HG02943 (cell line): Measurements from ENCODE around the gene IL3.

Experiments
- ATAC-seq: cut with Tn5 transposase; IDR thresholded peaks from one replicate; pipeline ENCODE4 v1.9.1; 2021; ENCODE audit warnings: mild to moderate bottlenecking, low read depth, moderate library complexity; ENCODE audit not compliant: unreplicated experiment

Gene IL3, protein sequence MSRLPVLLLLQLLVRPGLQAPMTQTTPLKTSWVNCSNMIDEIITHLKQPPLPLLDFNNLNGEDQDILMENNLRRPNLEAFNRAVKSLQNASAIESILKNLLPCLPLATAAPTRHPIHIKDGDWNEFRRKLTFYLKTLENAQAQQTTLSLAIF

DNA sequence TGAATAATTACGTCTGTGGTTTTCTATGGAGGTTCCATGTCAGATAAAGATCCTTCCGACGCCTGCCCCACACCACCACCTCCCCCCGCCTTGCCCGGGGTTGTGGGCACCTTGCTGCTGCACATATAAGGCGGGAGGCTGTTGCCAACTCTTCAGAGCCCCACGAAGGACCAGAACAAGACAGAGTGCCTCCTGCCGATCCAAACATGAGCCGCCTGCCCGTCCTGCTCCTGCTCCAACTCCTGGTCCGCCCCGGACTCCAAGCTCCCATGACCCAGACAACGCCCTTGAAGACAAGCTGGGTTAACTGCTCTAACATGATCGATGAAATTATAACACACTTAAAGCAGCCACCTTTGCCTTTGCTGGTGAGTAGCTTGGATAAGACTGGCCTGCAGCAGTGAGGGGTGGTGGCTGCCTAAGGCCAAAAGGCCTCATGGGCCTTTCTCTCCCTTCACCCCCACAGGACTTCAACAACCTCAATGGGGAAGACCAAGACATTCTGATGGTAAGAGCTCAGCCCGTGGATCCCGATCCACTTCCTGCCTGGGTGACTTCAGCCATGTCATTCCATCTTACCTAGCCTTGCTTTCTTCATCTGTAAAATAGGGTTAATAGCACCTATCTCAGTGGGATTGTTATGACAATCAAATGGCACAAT is at the start of gene IL3:
Gene IL3 (plus strand): TSS at position 155 of the 661 bp plus-strand sequence. CDS start 52 bp downstream, at position 207.
- no peak for ATAC-seq

DNA sequence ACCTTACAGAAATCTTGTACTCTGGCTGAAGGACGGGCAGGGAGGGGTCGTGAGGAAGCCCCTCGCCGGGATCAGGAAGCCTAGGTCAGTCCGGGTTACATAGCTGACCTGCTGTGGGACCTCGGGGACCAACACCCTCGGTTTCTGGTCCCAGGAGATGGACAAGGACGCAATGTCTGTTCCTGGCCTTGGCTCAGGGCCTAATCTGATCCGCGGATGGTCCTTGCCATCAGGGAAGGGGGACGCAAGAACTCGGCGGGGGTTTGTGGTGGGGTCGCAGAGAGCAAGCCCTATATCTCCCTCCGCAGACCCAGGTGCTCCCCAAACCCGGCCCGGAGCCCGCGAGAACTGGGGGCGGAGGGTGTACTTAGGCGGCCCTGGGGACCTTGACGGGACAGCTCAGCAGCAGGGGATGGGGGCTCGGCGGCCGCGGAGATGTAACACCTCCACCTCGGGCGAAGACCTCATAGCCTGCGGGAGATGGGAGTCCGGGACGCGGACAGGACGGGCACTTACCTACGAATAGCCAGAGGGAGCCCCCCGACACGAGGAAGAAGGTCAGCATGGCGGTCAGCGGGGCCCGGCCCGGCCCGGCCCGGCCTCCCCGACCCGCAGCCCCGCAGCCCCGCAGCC is 49.4 kb upstream of the IL3 start:
- no peak for ATAC-seq

- no peak for ATAC-seq
Observed at GRCh38 chr5:132011622-132012343, 48.7 kb upstream of the IL3 start, which contains the start of gene ACSL6. Gene ACSL6 (minus strand): TSS chr5:132011658. CDS start chr5:132011553, 105 bp downstream.

- ATAC-seq: no peak
Observed at GRCh38 chr5:132012371-132013005, 48.0 kb upstream of the IL3 start.

DNA sequence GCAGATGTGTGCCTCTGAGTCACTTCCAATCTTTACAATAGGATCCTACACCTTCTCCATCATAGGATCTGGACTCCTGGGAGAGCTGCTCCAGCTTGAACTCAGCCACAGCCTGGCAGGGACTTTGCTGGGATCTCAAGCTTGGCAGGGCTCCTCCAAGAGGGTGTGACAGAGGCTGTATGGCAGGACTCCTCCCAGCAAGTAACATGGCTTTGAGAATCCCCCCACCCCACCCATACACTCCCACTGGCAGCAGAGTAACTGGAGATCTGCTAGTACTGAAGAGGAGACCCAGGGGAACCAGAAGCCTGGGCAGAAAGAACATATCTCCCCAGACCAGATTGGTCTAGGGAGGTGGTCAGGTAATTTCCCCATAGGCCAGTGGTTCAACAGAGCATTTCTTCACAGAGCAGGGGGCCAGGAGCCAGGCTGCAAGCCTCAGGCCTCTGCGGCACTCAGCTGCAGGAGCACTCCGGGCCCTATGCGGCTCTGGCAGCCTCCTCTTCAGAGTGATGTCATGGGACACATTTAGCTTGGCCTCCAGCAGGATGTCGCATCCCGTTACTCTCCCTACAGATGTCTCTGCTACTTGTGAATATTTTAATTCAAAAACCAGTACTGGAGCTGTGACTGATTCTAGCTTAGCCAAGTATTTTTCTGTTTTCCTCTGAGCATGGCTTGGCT is 47.3 kb upstream of the IL3 start:
- ATAC-seq: no peak

- no peak for ATAC-seq
Observed at GRCh38 chr5:132013711-132014110, 46.7 kb upstream of the IL3 start.

DNA sequence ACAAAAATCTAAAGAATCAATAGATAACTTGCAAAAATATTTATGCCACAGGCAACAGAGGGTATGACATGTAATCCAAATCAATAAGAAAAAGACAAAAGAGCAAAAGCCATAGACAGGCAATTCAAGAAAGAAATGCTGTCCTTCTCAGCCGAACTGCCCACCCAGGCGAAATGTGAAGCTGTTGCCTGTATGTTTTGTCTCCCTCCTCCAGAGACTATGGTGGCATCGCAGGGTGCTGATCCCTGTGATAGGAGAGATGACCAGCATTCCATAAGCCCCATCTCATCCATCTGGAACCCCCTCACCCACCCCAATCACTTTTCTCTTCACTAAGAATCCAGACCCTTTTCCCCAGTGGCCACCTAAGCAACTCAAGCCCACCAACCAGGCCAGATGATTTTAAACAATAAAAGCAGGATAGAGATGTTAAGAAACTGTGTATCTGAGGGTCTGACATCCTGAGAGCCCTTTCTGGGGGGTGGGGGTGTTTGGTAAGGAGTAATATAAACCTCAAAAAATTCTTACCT is 43.7 kb upstream of the IL3 start:
- ATAC-seq: no peak

- ATAC-seq: no peak
Observed at GRCh38 chr5:132017316-132017715, 43.1 kb upstream of the IL3 start.

DNA sequence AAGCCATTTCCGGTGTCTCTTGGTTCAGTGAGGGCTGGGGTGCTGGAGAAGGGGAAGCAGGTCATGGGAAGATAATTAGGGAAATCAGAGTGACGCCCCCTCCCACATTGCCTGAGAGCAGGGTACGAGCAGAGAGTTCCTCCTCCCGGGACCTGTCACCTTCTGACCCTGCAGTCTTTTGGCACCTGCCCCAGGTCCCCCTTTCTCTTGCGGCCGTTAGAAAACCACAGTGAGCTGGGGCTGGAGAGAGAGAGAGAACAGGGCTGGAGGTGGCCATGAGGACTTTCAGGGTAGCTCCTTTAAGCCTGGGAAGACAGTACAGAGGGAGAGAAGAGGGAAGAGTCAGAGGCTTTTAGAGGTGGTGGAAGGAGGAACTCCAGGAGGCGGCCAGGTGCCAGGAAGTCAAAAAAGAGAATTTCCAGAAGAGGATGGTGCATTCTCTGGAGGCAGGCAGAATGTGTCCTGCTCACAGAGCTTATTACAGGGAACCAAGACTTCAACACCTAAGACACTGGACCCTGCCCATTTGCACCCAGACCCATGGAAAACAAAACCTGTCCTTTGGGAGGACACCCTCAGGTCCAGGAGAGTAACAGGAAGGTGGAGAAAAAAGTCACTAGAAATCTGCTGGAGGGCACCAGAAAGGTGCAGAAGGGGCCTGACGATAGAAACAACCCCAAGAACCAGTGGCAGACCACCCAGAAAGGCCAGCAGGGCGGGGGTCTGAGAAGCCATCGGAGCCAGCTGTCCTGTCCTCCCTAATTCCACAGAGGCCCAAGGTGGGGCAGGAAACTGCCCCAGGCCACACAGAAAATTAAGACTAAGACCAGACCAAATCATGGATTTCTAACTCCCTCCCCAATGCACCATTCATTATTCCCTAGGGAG is 42.5 kb upstream of the IL3 start:
- no peak for ATAC-seq

DNA sequence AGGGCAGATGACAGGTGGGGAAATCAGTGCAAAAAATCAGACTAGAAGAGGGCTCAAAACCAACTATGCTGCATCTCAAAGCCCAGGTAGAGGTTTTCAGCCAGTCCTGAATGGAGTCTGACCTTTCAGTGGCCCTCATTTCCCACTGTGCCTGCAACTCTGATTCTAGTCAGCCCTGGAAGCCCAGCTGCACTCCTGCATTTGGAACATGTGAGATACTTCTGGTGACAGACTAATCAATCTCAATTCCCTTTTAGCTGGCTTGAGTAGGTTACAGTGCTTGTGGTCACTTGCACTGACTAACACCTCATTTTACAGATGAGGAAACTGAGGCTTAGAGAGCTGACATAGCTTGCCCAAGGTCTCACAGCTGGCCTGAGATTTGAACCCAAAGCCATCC is 41.1 kb upstream of the IL3 start:
- ATAC-seq: no peak

- ATAC-seq: peak; percentile 99
Observed at GRCh38 chr5:132019857-132020555, 40.4 kb upstream of the IL3 start.

DNA sequence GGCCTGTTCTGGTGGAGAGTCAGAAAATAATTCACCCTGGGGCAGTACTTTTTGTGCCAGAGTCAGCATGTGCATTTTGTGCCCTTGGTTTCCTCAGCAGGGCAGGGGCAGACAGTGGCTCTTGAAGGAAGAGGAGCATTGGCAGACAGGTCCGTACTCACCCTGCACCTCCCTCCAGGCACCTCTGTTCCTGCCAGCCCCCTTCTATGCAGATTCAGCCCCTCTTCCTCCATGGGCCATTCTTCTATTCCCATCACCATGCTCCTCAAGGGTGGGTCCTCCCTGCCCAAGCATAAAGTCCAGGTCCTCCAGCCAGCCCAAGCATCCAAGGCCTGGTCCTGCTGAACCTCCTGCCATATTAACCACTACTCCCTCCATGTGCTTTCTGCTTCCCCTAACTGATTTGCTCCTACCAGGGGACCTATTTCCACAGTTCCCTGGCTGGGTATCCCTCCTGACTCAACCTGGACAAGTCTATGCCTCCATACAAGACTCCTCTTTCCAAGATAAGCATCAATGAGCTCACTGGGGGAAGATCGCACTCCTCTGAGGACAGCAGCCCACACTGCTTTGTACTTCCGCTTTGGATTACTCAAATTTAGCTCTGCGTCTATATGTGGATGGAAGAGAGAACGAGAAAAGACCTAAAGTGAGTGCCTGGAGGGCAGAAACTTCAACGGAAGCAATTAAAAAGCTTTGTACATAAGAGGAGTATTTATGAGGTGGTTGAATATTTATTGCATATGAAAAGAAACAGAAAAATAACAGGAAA is 39.7 kb upstream of the IL3 start:
- ATAC-seq: peak; percentile 33

GRCh38 chr5:132021654-132022053 is 38.8 kb upstream of the IL3 start:
- ATAC-seq: no peak

DNA sequence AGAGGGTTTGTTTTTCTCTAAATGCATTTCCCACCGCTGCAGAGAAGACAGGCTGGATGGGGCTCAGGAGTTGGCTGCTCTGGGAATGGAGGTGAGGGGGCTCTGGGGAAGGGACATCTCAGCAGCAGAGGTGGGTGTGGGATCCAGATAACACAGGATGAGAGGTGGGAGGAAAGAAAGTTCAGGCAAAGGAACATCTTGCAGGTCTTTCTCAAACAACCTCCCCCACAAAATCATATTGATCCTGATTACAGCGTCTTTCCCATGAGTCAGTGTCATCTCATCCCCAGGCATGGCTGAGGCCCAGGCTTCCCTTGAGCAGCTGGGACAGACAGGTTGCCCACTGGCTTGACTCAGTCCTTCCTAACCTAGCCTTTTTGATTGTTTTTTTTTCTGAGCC is 37.7 kb upstream of the IL3 start:
- ATAC-seq: no peak

DNA sequence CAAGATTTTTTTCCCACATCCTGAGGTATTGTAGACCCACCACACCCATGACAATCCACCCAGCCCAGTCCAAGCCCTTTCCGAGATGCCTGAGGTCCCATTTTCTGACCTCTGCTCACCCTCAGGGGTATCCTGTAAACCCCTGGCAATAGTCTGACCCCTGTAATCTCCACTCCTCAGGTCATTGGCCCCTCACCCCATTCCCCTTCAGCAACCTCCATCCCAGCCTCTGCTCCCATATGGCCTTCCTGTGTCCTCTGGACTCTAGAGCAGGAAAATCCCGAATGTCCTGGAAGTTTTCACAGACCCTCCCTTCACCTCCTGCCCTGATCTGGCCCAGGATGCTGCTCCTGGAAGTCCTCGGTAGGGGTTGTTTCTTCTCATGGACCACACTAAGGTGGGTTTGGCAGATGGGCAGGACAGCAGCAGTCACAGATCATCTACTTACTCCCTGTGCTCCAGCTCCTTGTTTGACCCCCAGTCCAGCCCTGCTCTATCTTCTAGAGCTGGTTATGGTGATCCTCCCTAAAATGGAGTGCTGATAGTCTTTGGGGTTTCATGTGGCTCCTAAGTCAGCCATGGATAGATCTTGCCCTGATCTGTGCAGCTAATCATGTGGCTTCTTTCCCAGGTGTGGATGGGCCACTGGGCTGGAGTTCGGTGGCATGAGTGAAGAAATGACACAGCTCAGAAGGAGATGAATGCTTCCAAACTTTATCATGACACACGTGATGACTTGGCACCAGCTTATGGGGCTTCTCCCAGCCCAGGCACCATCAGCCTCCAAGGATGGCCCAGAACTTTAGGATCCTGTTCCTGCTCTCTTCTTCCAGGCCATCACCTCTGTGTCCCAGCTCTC is 37.0 kb upstream of the IL3 start:
- ATAC-seq: no peak

DNA sequence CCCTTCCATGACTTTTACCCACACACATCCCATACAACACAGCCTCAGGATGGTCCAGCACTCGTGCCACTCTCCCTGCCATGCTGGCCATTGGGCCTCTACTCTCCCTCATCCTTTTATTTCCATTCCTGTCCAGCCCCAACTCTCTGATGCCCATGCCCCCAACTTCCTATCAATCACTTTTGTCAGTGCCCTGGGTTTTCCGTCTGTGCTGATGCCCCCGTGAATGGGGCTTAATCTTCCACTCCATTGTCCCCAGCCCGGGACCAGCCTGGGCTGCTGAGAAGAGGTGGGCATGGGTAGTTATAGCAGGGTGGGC is 36.4 kb upstream of the IL3 start:
- no peak for ATAC-seq

- ATAC-seq: no peak
Observed at GRCh38 chr5:132024789-132025402, 35.6 kb upstream of the IL3 start.
